Posterior vena cava (tissue), 2 donors: ENCODE results near the gene DPP6. TPM values are rescaled to one million over a fixed set of nuclear protein-coding genes. Genes with fewer than 3 reads are reported as not detected.
A peak's percentile ranks its signal among the peaks of the same experiment; 100 is the strongest.

Experiments
- DNase-seq: peaks from one replicate; pipeline ENCODE4 v3.0.0-alpha.2; 2020; ENCODE audit warnings: low spot score
- intact Hi-C, 2 donors: fragments of 100-400 bp; cut with DNase I; formaldehyde crosslinking; loops; one replicate each; pipeline versions ENCODE4 v1.14.1 to v1.14.2; 2022 to 2023
- total RNA-seq, 2 donors: library from RNA; stranded (reverse); fragmentation: NEBNext Ultra II Directional; extraction: Animal tissue kit (Norgen Biotek cat#: 25700); gene quantifications; one replicate each; pipeline ENCODE4 v1.2.1, GENCODE V29; 2021
- donor health status: DM: yes; HTN: yes; CAD: no.
- donor health status: DM: yes; HTN: yes; CAD: no.

DPP6 gene
- total RNA-seq, 2 donors from 2014 or later = 0.10 to 1.2 TPM

DNA sequence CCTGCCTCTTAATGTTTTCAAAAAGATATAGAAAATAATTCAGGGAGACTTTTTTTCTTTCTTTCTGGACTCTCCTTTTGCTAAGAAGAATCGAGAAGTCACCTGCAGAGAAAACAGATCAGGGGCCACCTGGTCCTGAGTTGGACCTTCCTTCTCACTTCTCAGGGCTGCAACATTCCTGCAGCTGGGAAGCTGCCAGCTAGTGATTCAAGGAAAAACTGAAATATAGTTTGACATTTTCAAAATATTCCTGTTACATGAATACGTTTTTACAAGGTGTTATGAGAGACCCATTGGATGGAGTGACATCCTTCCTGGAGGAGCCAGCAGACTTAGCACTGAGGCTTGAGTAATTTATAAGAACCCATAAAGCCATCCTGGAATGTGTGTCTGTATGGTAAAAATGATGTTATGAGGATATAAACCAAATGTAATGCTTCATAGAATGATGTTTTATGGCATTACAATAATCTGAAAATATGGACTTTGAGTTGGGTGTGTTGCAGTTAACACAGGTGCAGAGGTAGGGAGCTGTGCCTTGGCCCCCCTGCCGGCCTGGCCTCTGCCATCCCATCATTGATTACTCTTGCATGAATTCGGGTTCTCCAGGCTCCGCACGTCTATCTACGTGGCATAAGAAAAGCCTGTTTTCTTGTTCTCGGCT lies 801.0 kb downstream of the DPP6 start:
- DNase-seq = peak; percentile 50
- intact Hi-C loops = no loop called here

DNA sequence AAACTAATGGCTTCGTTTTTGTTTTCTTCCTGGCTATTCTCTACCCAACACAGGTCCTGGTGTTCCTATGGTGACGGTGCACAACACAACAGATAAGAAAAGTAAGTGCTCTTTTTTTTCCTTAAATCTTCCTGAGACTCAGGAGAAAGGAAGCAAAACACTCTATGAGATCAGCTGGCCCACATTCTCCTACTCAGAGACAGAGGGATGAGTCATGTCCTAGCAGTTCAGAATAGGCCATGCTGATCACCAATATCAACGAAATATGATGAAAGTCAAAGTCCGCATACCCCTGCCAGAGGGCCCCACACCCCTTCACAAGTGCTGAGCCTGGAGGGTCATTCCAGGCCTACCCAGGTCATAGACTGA lies 801.5 kb downstream of the DPP6 start:
- no peak for DNase-seq
- intact Hi-C loops = no loop called here

- intact Hi-C loops = no loop called here
- no peak for DNase-seq
Measured at GRCh38 chr7:154854836-154855235, 802.6 kb downstream of the DPP6 start.

GRCh38 chr7:154855366-154855765 lies 803.2 kb downstream of the DPP6 start:
- intact Hi-C loops = no loop called here
- no peak for DNase-seq

DNA sequence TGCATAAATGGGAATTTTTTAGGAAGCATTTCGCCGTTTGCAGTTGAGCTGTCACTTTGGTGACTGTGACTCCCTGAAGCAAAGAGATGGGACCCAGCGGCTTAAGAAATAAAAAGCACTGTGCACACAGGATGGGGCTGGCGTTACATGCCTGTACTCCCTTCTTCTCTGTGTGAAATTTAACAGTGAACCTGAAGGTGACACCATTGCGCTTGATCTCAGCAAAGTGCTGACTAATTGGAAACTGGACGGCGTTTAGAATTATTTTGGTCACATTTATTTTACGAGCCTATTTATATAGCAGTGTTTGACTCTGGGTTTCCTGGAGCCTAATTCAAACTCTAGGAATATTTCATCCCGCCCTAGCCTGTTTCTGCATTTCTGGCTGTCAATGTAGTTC lies 804.5 kb downstream of the DPP6 start:
- intact Hi-C loops = no loop called here
- no peak for DNase-seq

DNA sequence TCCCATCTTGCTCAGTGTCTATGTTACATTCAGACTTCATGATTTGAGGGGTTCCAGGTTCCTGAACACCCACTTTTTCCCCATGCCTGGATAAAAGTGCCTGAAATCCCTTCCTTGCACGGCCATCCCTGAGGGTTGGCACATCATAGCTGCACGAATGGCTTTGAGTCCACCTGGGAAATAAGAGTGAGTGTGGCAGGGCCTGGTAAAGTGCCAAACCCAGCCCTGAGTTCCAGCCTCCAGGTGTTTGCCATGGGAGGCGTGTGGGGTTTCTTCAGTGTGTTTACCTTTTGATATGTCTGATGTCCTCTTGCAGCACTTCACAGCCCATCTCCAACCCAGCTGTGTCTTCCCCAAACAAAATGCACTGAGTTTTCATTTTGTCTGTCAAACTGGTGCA lies 805.0 kb downstream of the DPP6 start:
- peak; percentile 56 for DNase-seq
- intact Hi-C loops = no loop called here

- intact Hi-C loops = no loop called here
- DNase-seq = peak; percentile 80
Measured at GRCh38 chr7:154857728-154858681, 805.8 kb downstream of the DPP6 start.

GRCh38 chr7:154858836-154859537 lies 806.8 kb downstream of the DPP6 start:
- intact Hi-C loops = no loop called here
- DNase-seq = peak; percentile 36

DNA sequence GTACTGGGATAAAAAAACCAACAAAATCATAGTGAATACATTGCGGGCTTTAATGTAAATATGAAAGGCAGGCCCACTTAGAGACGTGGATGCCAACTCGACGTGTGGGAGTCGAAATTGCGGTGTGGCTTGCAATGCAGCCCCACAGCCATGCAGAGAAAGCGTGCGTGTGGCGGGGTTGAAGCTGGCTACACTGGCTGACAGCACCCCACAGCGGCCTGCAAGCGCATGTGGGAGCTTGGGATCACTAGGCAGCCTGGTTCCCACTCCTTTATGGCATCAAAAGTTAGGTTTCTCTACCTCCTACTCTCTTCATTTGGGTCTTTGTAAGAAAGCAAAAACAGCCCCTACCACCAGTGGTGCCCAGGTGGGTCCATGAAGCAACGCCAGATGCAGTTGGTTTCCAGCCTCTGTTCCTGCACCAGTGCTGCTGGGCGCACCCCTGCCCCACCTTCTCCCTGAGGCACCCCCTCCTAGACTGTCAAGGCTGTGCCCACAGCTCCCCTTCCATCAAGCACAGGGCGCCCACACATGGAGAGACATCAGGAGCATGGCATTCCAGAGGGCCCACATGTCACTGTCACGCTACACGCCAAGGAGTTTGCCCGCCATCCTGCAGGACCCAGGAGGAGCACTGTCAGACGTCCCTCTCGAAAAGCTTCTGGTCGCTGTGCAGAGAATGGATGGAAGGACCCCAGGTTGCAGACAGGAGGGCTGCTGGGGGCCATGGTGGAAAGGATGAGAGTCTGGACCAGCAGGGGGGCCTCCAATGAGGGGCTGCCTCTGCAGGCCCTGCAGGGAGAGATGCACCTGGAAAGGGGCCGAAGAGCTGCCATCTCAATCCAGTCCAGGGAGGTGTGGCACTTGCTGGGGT lies 807.8 kb downstream of the DPP6 start:
- DNase-seq = peak; percentile 49
- intact Hi-C loops = no loop called here

GRCh38 chr7:154860621-154861375 lies 808.6 kb downstream of the DPP6 start:
- DNase-seq = peak; percentile 50

GRCh38 chr7:154861589-154861988 lies 809.4 kb downstream of the DPP6 start:
- intact Hi-C loops = no loop called here
- DNase-seq = no peak

More at GRCh38 chr7:154860621-154861375, 808.6 kb downstream of the DPP6 start:
- intact Hi-C loops = no loop called here

DNA sequence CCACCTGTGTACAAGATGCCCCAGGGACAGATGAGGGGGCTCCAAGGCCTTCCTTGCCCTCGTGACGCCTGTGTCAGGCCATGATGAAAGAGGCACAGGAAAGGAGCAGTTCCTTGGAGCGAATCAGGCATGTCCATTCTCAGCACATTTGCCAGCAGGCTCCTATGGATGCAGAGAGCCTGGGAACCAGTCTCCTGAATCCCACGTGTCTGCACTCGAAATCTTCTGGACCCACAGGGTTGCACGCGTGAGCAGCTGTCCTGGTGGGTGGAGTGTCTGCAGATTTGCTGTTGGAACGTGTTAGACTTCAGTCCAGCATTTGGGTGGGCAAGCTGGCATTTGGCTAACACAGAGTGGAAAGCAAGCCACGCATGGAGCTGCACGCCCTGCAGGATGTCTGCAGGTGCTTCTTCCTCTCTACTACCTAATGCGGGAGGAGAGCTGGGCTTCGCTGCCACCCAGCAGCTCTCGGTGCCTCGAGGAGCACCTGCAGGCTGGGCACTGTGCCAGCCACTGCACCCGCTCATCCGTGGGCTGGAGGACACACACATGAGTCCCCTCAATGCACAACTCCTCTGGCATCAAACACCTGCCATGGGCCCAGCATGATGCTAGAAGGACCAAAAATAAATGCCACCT lies 810.1 kb downstream of the DPP6 start:
- peak; percentile 66 for DNase-seq

DNA sequence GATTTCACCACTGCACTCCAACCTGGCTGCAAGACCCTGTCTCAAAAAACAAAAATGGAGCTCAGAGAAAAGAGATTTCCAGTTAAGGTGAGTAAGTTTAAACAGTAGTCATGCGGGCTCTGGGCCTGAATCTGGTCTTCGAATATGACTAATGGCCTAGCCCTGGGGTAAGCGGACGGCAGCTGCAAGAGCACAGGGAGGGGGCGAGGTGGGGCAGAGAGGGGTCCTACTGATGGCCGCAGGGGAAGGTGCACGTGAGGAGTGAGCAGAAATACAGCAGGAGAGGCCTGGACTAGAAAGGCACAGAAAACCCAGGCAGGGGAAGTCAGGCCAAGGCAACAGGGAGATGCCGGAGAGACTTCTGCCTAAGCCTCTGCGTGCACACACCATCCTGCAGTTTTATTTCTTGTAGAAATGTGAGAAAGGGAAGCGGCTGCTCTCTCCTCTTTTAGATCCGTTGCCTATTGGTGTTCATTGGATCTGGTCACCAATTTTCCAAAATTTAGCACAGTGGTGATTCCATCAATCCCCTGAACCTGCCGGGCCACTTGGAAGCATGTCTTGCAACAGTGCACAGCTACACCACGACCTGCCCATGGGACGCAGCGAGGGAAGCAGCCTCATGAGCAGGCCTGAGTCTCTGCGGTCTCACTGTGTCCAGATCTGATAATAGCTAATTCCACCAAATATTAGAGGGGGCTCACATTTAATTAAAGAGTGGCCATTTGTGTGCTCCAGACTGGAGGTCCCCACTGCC lies 811.7 kb downstream of the DPP6 start:
- intact Hi-C loops = no loop called here
- peak; percentile 62 for DNase-seq

More for the DNA sequence above, 810.1 kb downstream of the DPP6 start:
- intact Hi-C loops = no loop called here

GRCh38 chr7:154864523-154864891 lies 812.3 kb downstream of the DPP6 start:
- intact Hi-C loops = no loop called here
- DNase-seq = no peak

DNA sequence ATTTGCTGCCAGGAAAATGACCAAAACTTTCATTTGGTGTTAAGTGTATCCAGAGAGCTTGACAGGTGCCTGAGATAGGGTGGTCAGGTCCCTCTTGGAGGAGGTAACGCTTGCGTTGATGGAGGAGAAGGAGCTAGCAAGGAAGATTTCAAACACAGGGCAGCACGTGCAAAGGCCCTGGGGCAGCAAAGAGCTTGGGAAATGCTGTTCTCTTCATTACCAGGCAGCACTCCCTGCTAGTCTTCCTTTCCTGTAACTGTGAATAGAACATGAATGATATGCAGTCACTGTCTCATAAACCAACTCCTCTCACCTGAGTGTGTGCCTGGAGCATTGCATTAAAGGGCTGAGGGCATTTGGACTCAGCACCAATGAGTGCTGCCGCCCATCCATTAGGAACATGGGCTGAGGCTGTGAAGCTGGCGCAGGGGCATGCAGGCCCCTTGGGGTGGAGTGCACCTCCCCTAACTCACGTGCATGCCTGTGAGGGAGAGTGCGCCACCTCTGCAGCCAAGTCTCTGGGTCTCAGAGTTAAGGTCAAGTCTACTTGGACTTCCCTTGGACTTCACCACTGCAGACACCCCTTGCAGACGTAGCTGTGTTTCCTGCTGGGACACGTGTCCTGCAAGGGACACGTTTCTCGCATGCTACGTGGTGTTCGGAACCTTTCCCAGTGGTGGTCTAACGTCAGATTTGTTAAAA lies 813.9 kb downstream of the DPP6 start:
- intact Hi-C loops = no loop called here

GRCh38 chr7:154867068-154867467 lies 814.9 kb downstream of the DPP6 start:
- DNase-seq = peak; percentile 11

More for the DNA sequence above, 813.9 kb downstream of the DPP6 start:
- peak; percentile 54 for DNase-seq

DNA sequence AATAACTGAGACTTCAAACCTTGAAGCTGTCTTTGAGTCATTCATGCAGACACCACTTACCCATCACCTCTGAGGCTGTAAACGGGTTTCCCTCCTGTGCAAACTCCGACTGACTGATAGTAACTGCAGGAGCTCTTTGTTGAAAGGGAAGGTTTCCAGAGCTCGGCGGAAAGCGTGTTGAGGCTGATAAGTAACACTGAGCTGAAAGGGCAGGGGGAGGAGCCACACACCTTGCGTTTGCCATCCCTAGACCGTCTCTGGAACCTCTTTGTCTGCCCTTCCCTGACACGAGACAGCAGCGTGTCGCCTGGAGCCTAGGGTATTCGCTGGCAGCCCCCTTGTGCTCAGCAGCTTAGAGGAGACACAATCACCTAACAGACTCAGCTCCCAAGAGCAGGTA lies 816.7 kb downstream of the DPP6 start:
- intact Hi-C loops = no loop called here
- peak; percentile 12 for DNase-seq

More at GRCh38 chr7:154867068-154867467, 814.9 kb downstream of the DPP6 start:
- intact Hi-C loops = no loop called here
